Uterine smooth muscle cell (primary cell): ENCODE data around the gene UBR7. TPM values are rescaled to one million over a fixed set of nuclear protein-coding genes. Genes with fewer than 3 reads are reported as not detected.

Source experiments
- total RNA-seq: library from RNA; depleted of rRNA; stranded (reverse); fragments of >200 nt; gene quantifications from 2 replicates; pipeline ENCODE4 v1.2.3, GENCODE V29; 2014

The UBR7 gene
- total RNA-seq: 23.6 and 53.7 TPM in 2 replicates

GRCh38 chr14:93206793-93207467 is at the start of gene UBR7, which contains the start of gene GON7:
Gene UBR7 (plus strand): TSS chr14:93207256. CDS start chr14:93207292, 36 bp downstream.
Gene GON7 (minus strand): TSS chr14:93207065. CDS start chr14:93207037, 28 bp downstream.

DNA sequence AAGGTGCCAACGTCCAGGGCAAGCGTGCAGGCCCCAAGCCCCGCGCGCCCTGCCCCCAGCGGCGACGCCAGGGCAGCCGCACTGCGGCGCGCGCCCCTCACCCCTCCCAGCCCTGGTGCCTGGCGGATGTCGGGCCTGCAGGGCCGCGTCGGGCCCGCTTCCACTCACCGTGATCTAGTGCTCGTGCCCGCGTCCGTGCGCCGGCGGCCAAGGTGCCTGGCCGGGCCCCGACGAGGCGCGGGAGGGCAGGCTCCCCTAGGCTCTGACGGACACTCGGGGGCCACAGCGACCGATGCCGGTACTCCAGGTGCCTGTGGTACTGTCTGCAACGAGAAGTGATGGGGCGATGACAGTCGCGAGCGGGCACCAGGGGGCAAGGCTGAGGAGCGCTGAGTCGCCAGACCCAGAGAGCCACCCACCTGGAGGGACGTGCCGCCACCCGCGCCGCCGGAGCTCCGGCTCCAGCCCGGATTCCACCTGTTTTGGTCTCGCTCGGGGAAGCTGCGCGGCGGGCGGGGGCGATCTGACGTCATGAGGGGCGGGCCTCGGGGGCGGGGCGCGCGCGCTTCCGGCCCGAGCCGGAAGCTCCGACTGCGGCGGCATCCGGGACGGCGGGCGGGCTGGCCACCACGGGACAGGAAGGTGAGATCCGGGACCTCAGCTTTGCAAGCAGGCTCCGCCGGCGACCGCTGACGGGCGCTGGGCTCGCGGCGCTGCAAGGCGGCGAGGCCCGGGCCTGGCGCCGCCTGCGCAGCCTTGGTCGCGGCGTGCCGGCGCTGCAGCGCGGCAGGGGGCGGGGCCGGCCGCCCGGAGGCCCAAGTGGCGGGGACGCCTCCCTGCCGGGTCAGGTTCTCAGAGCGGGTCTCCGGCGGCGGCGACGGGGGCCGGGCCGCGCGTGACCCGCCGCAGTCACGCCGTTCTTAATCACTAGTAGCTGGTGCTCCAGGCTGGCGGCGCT is 22.4 kb upstream of the UBR7 start, which contains the start of the genes LYSET and MOAP1:
LYSET (plus strand) TSS at position 927 of the 958 bp plus-strand sequence. CDS start 89 bp downstream, outside the sequence.
MOAP1 (minus strand) TSS at position 507 of the 958 bp plus-strand sequence. CDS start 655 bp downstream, outside the sequence.

Other genes with a start within 250 kb of the UBR7 start
- 11.7 and 12.5 TPM in 2 replicates for gene ITPK1, start 91.3 kb upstream of the UBR7 start, total RNA-seq
- 11.3 and 15.0 TPM in 2 replicates for gene MOAP1, start 22.4 kb upstream of the UBR7 start, total RNA-seq
- 7.4 and 10.2 TPM in 2 replicates for gene LYSET, start 21.9 kb upstream of the UBR7 start, total RNA-seq
- 11.2 and 17.0 TPM in 2 replicates for gene GON7, start 191 bp upstream of the UBR7 start, total RNA-seq
- gene BTBD7, start 125.8 kb downstream of the UBR7 start, total RNA-seq: 25.2 and 28.0 TPM in 2 replicates
- not detected in 2 replicates for gene COX8C, start 139.9 kb downstream of the UBR7 start, total RNA-seq
- gene UNC79, start 223.7 kb downstream of the UBR7 start, total RNA-seq: under 0.01 and 0.12 TPM in 2 replicates